ENCODE results near the gene SYNE1.

Gene SYNE1

DNA sequence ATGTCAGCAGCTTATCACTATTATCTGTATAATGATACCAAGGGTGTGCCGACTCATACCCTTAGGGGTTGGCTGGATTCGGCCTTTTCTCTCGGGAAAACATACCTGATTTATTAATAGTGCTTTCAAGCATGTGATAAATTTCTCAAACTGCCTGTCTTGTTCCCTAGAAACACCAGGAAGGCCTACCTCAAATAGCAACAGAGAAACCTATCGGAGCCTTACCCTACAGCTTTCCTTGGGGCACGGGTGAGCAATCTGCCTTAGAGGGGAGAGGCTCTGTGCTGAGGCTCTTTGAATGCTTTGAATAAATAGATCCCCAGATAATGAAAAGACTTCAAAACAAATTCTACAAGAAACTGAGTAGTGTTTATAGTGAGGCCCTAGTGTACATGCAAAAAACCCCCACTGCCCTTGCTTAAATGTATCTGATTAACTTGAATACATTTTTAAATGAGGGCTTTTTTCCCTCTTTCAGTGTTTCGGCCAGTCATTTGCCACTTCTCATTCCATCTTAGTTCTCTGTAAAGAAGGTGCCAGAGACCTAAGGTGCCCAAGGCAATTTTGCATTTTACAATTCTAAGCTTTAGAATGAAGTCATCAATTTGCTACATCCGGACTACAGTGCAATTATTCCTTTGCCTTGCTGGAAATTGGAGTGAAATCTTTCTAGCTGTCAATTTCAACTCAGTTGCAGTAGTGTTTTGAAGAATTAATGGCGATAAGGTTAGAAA is 509.6 kb downstream of the SYNE1 start:
- no peak for DNase-seq

GRCh38 chr6:152124429-152125074 is 512.6 kb downstream of the SYNE1 start:
- DNase-seq = peak; percentile 77

- DNase-seq = no peak
Observed at GRCh38 chr6:152123076-152123475, 514.1 kb downstream of the SYNE1 start.

GRCh38 chr6:152122434-152122833 is 514.7 kb downstream of the SYNE1 start:
- DNase-seq = no peak

GRCh38 chr6:152121910-152122309 is 515.3 kb downstream of the SYNE1 start:
- no peak for DNase-seq

DNA sequence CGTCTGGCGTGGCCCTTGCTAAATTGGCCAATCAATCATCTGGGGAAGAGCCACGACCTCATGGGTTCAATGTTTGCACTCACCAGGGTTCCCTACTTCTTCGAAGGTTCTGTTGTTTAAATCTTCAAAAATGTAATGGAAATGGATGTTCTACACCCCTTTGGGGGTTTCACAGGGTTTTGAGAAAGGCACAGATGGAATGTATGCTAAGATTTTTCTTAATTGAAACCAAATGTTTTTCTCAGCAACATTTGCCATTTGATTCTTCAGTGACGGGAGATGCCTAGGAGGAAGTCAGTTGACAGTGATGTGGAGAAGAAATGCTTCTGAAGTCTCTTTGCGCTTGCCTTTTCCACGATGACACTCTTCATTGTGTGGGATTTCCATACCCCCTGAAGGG is 517.3 kb downstream of the SYNE1 start:
- no peak for DNase-seq

DNA sequence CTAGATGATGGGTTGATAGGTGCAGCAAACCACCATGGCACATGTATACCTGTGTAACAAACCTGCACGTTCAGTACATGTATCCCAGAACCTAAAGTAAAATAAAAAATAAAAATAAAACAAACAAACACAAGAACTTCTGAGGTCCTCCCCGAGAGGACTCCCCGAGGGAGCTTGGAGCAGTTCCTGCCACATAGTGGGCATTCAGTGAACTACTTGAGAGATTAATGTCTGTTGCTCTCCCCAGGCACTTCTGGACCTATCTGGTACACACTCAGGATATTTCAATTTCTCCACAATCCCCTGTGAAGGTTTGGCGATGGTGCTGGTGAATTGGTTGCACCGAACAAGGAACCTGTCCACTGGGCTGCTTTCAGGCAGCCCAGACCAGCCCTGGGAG is 518.5 kb downstream of the SYNE1 start:
- no peak for DNase-seq

DNA sequence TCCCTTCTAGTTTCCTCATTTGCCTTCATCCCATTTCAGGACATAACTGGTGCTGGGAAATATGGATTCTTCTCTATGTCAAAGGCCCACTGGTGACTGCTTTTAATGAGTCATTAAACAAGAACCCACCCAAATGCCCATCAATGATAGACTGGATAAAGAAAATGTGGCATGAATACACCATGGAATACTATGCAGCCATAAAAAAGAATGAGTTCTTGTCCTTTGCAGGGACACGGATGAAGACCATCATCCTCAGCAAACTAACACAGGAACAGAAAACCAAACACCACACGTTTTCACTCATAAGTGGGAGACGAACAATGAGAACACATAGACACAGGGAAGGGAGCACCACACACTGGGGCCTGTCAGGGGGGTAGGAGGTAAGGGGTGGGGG is 518.9 kb downstream of the SYNE1 start:
- DNase-seq = no peak

DNA sequence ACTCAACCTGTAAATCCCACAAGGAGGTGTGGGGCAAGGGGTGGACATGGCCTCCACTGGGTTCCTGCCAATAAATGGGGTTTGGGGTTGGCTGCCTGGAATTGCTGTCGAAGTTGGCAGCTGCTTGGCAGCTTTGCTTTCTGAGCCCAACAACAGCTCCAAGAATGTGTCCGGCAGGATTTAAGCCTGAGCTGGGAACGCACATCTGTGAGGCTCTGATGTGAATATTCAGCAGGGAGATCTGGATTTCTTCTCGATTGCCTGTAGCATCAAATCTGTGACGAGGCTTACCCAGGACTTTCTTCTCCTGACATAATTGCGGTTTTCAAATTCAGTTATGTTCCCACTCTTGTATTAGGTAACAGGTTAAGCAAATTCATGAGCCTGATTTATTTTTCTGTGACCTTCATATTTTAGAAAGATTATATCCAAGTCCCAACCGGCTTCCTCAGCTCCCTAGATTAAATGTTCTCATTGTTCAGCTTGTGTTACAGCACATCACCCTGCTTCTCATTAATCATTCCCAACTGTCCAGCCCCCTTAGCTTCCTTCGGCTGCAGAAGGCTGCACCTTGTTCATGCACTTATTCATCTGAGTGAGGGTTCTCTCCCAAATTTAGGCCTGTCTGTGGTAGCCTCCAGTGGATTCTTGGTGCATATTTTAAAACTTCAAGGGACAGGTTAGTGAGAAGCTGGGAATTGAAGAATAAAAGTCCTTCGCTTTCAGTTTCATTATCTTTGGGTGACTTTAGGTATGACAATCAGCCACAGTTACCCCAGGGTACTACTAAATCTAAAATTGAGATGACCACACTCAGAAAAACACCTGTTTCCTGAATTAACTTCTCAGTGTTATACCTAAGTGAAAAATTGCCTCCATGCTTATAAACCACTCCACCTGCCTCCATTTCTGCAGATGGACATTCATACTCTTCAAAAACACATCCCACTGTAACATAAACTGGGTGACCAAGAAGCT is 519.7 kb downstream of the SYNE1 start:
- no peak for DNase-seq

DNA sequence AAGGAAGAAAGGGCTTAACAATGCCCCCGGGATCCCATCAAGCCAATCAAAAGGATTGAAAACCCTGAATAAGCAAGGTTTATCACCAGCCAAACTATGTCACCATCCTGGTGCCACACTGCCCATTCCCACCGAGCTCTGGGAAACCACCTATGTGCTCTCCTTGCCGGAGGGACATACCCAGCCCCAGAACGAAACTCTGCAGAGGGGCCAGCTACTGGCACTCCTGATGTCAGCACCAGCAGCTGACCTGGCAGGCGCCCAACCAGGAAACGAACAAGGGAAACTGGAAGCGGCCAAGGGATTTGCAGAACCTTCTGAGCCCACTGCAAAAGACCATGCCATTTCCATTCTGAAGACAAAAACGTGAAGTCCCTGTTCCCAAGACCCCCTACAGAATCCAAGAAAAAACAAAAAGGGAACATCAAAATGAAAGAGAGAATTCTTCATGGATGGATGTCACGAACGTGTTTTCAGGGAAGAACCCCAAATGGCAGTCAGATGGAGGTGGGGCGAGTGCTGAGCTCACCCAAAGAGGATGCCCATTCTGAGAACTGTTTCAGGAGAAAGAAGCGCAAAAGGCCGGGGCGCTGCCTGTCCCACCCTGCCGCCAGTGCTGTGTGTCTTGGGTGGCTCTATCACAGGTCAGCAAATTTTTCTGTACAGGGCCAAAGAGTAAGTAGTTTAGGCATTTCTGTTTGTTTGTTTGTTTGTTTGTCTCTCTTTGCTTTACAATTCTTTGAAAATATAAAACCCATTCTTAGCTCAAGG is 524.5 kb downstream of the SYNE1 start:
- no peak for DNase-seq

DNA sequence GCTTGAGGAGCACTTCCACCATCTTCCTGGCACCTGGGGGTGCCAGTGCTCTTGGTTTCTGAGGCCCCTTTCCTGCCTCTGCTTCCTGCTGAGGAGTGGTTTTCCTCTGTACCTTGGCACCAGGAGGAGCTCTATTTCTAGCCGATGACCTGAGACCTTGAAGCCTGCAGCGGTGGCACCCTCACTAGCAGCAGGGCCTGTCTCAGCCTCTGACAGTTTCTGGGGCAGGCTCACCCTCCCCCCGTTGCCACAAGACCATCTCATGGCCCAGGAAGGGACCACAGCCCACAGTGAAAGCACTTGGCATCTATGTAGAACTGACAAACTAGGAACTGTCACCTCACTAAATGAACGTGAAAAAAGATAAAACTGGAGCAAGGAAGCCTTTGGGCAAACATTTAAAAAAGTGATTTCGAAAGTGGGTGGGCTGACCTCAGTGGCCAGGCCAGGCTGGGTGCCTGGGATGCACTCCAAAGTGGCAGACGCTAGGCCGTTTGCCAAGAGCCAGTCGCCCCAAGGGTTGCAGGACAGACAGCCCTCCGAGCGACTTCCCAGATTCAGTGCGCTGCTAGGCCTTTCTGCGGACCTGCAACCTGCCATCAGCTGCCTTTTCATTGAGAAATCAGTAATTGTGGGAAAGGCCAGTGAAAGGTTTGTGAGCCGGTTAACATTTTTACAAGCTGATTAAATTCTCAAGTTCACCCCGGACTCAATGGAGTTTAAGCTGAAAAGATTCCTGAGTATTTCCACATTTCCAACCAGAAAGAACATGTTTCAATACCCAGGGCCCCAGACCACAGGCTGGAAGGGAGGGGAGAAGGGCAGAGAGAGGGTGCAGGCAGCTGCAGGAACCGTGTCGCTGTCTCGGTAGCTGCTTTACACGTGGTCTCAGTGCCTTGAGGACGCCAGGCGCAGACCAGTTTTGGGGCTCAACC is 526.0 kb downstream of the SYNE1 start:
- DNase-seq = no peak

DNA sequence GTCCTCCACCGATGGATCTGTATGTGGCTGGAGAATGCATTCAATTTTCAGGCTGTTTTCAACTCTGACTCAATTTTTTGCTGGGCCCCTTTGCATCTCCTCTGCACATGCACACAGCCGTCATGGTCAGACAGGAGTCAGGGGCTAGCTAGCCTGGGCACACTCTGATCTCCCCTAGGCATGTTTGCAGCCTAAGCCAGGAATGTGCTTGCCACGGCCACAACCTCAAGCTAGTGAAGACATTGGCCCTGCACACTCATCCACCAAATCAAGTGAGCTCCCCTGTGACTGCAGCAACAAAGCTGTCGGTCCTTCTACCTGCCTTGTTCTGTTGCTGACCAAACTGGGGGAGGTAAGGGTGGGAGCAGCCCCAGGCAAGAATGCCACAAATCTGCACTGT is 529.2 kb downstream of the SYNE1 start:
- no peak for DNase-seq

- peak; percentile 87 for DNase-seq
Observed at GRCh38 chr6:152100183-152100618, 537.0 kb downstream of the SYNE1 start.

DNA sequence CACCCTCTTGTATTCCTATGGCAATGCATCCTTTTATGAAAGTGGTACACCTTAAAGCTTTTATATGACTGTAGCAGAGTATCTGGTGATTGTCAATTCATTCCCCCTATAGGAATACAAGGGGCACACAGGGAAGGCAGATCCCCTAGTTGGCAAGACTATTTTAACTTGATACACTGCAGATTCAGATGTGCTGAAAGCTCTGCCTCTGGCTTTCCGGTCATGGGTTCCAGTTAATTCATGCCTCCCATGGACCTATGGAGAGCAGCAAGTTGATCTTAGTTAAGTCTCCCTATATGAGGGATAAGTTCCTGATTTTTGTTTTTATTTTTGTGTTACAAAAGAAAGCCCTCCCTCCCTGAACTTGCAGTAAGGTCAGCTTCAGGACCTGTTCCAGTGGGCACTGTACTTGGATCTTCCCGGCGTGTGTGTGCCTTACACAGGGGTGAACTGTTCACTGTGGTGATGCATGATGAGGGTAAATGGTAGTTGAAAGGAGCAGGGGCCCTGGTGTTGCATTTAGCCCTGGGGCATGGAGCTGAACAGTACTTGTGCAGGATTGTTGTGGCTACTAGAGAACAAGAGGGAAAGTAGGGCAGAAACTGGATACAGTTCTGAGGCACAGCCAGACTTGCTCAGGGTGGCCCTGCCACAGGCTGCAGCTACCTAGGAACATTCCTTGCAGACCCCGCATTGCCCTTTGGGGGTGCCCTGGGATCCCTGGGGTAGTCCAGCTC is 537.5 kb downstream of the SYNE1 start:
- DNase-seq = peak; percentile 80

- no peak for DNase-seq
Observed at GRCh38 chr6:152098683-152099082, 538.5 kb downstream of the SYNE1 start.

GRCh38 chr6:152096863-152097496 is 540.2 kb downstream of the SYNE1 start:
- peak; percentile 14 for DNase-seq

- DNase-seq = no peak
Observed at GRCh38 chr6:152094992-152095592, 542.1 kb downstream of the SYNE1 start.

DNA sequence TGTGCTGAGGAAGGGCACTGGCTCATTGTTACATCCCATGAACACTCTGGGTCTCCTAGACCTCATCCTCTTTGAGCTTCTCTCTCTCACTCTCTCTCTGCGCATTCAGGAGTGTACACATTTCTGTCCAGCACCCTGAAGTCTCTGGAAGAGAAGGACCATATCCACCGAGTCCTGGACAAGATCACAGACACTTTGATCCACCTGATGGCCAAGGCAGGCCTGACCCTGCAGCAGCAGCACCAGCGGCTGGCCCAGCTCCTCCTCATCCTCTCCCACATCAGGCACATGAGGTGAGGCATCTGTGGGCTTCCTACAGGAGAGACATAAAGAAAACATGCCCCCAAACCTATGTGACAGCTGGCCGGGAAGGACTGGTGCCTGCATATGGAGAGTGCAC is 542.9 kb downstream of the SYNE1 start:
- DNase-seq = no peak

GRCh38 chr6:152093711-152094110 is 543.5 kb downstream of the SYNE1 start:
- DNase-seq = peak; percentile 18

- DNase-seq = no peak
Observed at GRCh38 chr6:152091851-152092341, 545.3 kb downstream of the SYNE1 start.
